Measurements from ENCODE around the gene SESN1. TPM values are rescaled to one million over a fixed set of nuclear protein-coding genes. Genes with fewer than 3 reads are reported as not detected.

SESN1 gene
- total RNA-seq, 6 donors from 2014 or later: 26.4 to 71.2 (median 31.3) TPM

GRCh38 chr6:109052018-109052651 is 42.5 kb downstream of the SESN1 start:
- no peaks in the 10 kb centered on the region for H3K36me3 ChIP-seq
- TF ChIP-seq CTCF (IDR thresholded peaks at IDR 0.05) (no peak), POLR2A (IDR thresholded peaks at IDR 0.05) (no peak), EP300 (IDR thresholded peaks at IDR 0.05) (no peak), POLR2AphosphoS5 (IDR thresholded peaks at IDR 0.05) (no peak)
- no peak for ATAC-seq (ENCODE audit: low FRiP score in 2 of 2)
- no peak overlapping the region for H3K27ac ChIP-seq
- no peaks in the 10 kb centered on the region for H3K9me3 ChIP-seq
- H3K27me3 ChIP-seq: no peaks in the 10 kb centered on the region
- no peak for DNase-seq
- peaks cover 0 to 18% (median 5%) of the 10 kb centered on the region in 4 donors for H3K4me1 ChIP-seq
- no peak overlapping the region for H3K4me3 ChIP-seq

- Histone ChIP-seq H3K9me3 (no peaks in the 10 kb centered on the region), H3K27ac (no peak overlapping the region)
Measured at GRCh38 chr6:109051301-109052017, 43.2 kb downstream of the SESN1 start.

GRCh38 chr6:109050447-109051102 is 44.1 kb downstream of the SESN1 start:
- no peaks in the 10 kb centered on the region for H3K27me3 ChIP-seq
- TF ChIP-seq EP300 (IDR thresholded peaks at IDR 0.05) (no peak), POLR2AphosphoS5 (IDR thresholded peaks at IDR 0.05) (no peak), POLR2A (IDR thresholded peaks at IDR 0.05) (no peak), CTCF (IDR thresholded peaks at IDR 0.05) (no peak)
- H3K4me3 ChIP-seq: no peak overlapping the region
- ATAC-seq (ENCODE audit: low FRiP score in 2 of 2): no peak
- DNase-seq: no peak
- 76 to 86% methylated on average over 1 of the region's 1 CpG for WGBS, 2 donors
- no peaks in the 10 kb centered on the region for H3K9me3 ChIP-seq
- no peaks in the 10 kb centered on the region for H3K36me3 ChIP-seq
- no peak overlapping the region for H3K27ac ChIP-seq
- peaks cover 0 to 15% (median 5%) of the 10 kb centered on the region in 4 donors for H3K4me1 ChIP-seq

More at GRCh38 chr6:109051301-109052017, 43.2 kb downstream of the SESN1 start:
- peaks cover 0 to 18% (median 5%) of the 10 kb centered on the region in 4 donors for H3K4me1 ChIP-seq
- no peaks in the 10 kb centered on the region for H3K27me3 ChIP-seq
- WGBS, 2 donors: 87 to 95% methylated on average over 1 of the region's 1 CpG
- no peak for DNase-seq
- no peak overlapping the region for H3K4me3 ChIP-seq
- no peak for ATAC-seq (ENCODE audit: low FRiP score in 2 of 2)
- no peaks in the 10 kb centered on the region for H3K36me3 ChIP-seq
- no peak for TF ChIP-seq CTCF (IDR thresholded peaks at IDR 0.05)
- TF ChIP-seq POLR2AphosphoS5 (IDR thresholded peaks at IDR 0.05): no peak
- TF ChIP-seq POLR2A (IDR thresholded peaks at IDR 0.05): no peak
- TF ChIP-seq EP300 (IDR thresholded peaks at IDR 0.05): no peak

- H3K4me3 ChIP-seq: no peak overlapping the region
- WGBS, 2 donors: 75 to 77% methylated on average over 2 of the region's 2 CpGs
- H3K9me3 ChIP-seq: no peaks in the 10 kb centered on the region
- TF ChIP-seq EP300 (IDR thresholded peaks at IDR 0.05) (no peak), POLR2A (IDR thresholded peaks at IDR 0.05) (no peak), POLR2AphosphoS5 (IDR thresholded peaks at IDR 0.05) (no peak), CTCF (IDR thresholded peaks at IDR 0.05) (no peak)
- ATAC-seq (ENCODE audit: low FRiP score in 2 of 2) (no peak), DNase-seq (no peak)
- no peaks in the 10 kb centered on the region for H3K27me3 ChIP-seq
- peaks cover 0 to 15% (median 5%) of the 10 kb centered on the region in 4 donors for H3K4me1 ChIP-seq
- no peaks in the 10 kb centered on the region for H3K36me3 ChIP-seq
- H3K27ac ChIP-seq: no peak overlapping the region
Measured at GRCh38 chr6:109050012-109050411, 44.6 kb downstream of the SESN1 start.

Measured in upper lobe of left lung (tissue), 6 donors.